ENCODE measurements around the gene TXNDC2. TPM values are rescaled to one million over a fixed set of nuclear protein-coding genes. Genes with fewer than 3 reads are reported as not detected.

Gene TXNDC2
- total and polyA plus RNA-seq, 10 of the 15 experiments (the other 5 are each of a cell fraction or from before 2014, with no cell fraction given) = 0.04 to 0.07 (median 0.06) TPM; not detected in 7

- no peaks in the 10 kb centered on the region for H3K9me3 ChIP-seq (replicated peaks; ENCODE audit: control insufficient read depth, insufficient read depth, low read length)
- no peak overlapping the region for H2AFZ ChIP-seq (ENCODE audit: control insufficient read depth, low read depth, low read length)
- ChIA-PET POLR2A (interaction anchor here (1.2 kb wide), 1 partner anchor 13 kb away, joined by 4 read pairs; no protein-coding TSS in a partner anchor), RAD21 (ENCODE audit: unreplicated experiment) (no interaction called here), SMC1A (ENCODE audit: uncharacterized antibody, unreplicated experiment) (no interaction called here), CTCF (interaction anchor here (1.1 kb wide), 1 partner anchor 8 kb away, joined by 3 read pairs; no protein-coding TSS in a partner anchor)
- H3K27ac ChIP-seq (ENCODE audit: control insufficient read depth, insufficient read depth) = no peak overlapping the region
- ATAC-seq = no peak
- H3K79me2 ChIP-seq (ENCODE audit: control insufficient read depth, insufficient read depth, low read length) = peaks cover 90% of the 10 kb centered on the region
- H3K27me3 ChIP-seq (replicated peaks in 1 of 2; ENCODE audit: control insufficient read depth in 2 of 2, insufficient read depth in 2 of 2, low read length in 1 of 2) = no peaks in the 10 kb centered on the region
- no peak for DNase-seq (ENCODE audit: low read depth, low spot score)
- H4K20me1 ChIP-seq (ENCODE audit: control insufficient read depth, insufficient read depth) = peaks cover 5% of the 10 kb centered on the region
- no peak overlapping the region for H3K4me2 ChIP-seq (ENCODE audit: control insufficient read depth, insufficient read depth)
- H3K36me3 ChIP-seq (ENCODE audit: control insufficient read depth in 2 of 2, insufficient read depth in 2 of 2, low read length in 1 of 2) = peaks cover 4 to 14% of the 10 kb centered on the region in 2 experiments
- in situ Hi-C loops (cut with MboI) = no loop called here
- FAIRE-seq = no peak
- no peak overlapping the region for H3K9ac ChIP-seq (ENCODE audit: control insufficient read depth, insufficient read depth, low read length)
- TF ChIP-seq, protein P1, sequence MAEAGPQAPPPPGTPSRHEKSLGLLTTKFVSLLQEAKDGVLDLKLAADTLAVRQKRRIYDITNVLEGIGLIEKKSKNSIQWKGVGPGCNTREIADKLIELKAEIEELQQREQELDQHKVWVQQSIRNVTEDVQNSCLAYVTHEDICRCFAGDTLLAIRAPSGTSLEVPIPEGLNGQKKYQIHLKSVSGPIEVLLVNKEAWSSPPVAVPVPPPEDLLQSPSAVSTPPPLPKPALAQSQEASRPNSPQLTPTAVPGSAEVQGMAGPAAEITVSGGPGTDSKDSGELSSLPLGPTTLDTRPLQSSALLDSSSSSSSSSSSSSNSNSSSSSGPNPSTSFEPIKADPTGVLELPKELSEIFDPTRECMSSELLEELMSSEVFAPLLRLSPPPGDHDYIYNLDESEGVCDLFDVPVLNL (IDR thresholded peaks at IDR 0.05; ENCODE audit: low read depth, low read length) = no peak
- TF ChIP-seq TCF3 (IDR thresholded peaks at IDR 0.05; ENCODE audit: borderline replicate concordance, insufficient read depth, low read depth, low read length) (no peak), HDAC2 (IDR thresholded peaks at IDR 0.05) (no peak), EP300 (IDR thresholded peaks at IDR 0.05; ENCODE audit: borderline replicate concordance in 1 of 2, control insufficient read depth in 1 of 2, low read depth in 2 of 2, low read length in 2 of 2) (no peak), CHD2 (IDR thresholded peaks at IDR 0.05; ENCODE audit: borderline replicate concordance, low read depth, low read length) (no peak), JUNB (IDR thresholded peaks at IDR 0.05) (no peak)
- 82% methylated on average over 5 of the region's 5 CpGs for WGBS (ENCODE audit: insufficient coverage, insufficient replicate concordance, low lambda C conversion rate, missing lambda C conversion rate)
- peaks cover 18% of the 10 kb centered on the region for H3K4me1 ChIP-seq (ENCODE audit: control insufficient read depth, insufficient read depth, low read length)
- intact Hi-C loops (cut with micrococcal nuclease; ENCODE audit: unreplicated experiment) = no loop called here
- no TSS peak for BruUV-seq (replicated peaks)
- H3K4me3 ChIP-seq = no peak overlapping the region
Measured at GRCh38 chr18:9928646-9929259, 43.0 kb downstream of the TXNDC2 start.
